WTC11 (cell line): ENCODE data around the gene KRR1. TPM values are rescaled to one million over a fixed set of nuclear protein-coding genes. Genes with fewer than 3 reads are reported as not detected.

Experiments used
- ATAC-seq: fragments of 200-7000 bp; cut with Tn5 transposase; 2 replicates; pipeline ENCODE4 v1.10.0; 2021; ENCODE audit warnings: mild to moderate bottlenecking, moderate library complexity
- CTCF ChIA-PET: fragments of 300-600 bp; sonication (Branson Sonifier 250); formaldehyde crosslinking; loops from one replicate; lab custom pipeline; 2021; ENCODE audit warnings: antibody characterized with exemption; lab: Charles Lee
- POLR2A ChIA-PET: fragments of 350-600 bp; sonication (Branson Sonifier 250); formaldehyde crosslinking; loops from one replicate; lab custom pipeline; 2021; ENCODE audit warnings: antibody characterized with exemption; lab: Charles Lee
- DNase-seq: peaks from one replicate; pipeline ENCODE4 v3.0.0; 2021; ENCODE audit warnings: low spot score
- H3K27ac Mint-ChIP-seq: 2 replicates; pipeline ENCODE4 v1.8.0; 2021; ENCODE audit warnings: mixed read lengths
- H3K27me3 Mint-ChIP-seq: 2 replicates; pipeline ENCODE4 v1.8.0; 2021; ENCODE audit warnings: low read depth, mild to moderate bottlenecking, moderate library complexity, mixed read lengths
- H3K36me3 Mint-ChIP-seq: 2 replicates; pipeline ENCODE4 v1.8.0; 2021; ENCODE audit warnings: mixed read lengths
- H3K4me1 Mint-ChIP-seq: 2 replicates; pipeline ENCODE4 v1.8.0; 2022; ENCODE audit warnings: mixed read lengths
- H3K4me3 Mint-ChIP-seq: 2 replicates; pipeline ENCODE4 v1.8.0; 2021; ENCODE audit warnings: mild to moderate bottlenecking, moderate library complexity, mixed read lengths
- H3K9me3 Mint-ChIP-seq: 2 replicates; pipeline ENCODE4 v1.8.0; 2021; ENCODE audit warnings: mixed read lengths
- AR ChIP-seq: fragments of 250-450 bp; sonication (Bioruptor Pico); IDR thresholded peaks from 2 replicates; pipeline ENCODE4 v1.9.0; 2021; ENCODE audit warnings: mild to moderate bottlenecking
- ATF1 ChIP-seq: sonication (generic); formaldehyde crosslinking; IDR thresholded peaks from 2 replicates; pipeline ENCODE4 v1.8.1; 2023; ENCODE audit warnings: mild to moderate bottlenecking, moderate library complexity, missing genetic modification reagents
- CREB1 ChIP-seq: sonication (generic); formaldehyde crosslinking; IDR thresholded peaks from 2 replicates; pipeline ENCODE4 v1.8.0; 2023; ENCODE audit warnings: mild to moderate bottlenecking, missing genetic modification reagents
- E2F1 ChIP-seq: sonication (generic); formaldehyde crosslinking; IDR thresholded peaks from 2 replicates; pipeline ENCODE4 v1.8.0; 2022; ENCODE audit warnings: mild to moderate bottlenecking, missing genetic modification reagents
- EMX1 ChIP-seq: fragments of 250-450 bp; sonication (Bioruptor Pico); IDR thresholded peaks from 2 replicates; pipeline ENCODE4 v1.8.0; 2021; ENCODE audit warnings: mild to moderate bottlenecking
- MLX ChIP-seq: sonication (generic); formaldehyde crosslinking; IDR thresholded peaks from 2 replicates; pipeline ENCODE4 v1.8.1; 2023; ENCODE audit warnings: mild to moderate bottlenecking, missing genetic modification reagents, moderate library complexity
- NFE2L1 ChIP-seq: sonication (generic); formaldehyde crosslinking; IDR thresholded peaks from 2 replicates; pipeline ENCODE4 v1.8.1; 2023; ENCODE audit warnings: missing genetic modification reagents
- PRDM15 ChIP-seq: sonication (generic); formaldehyde crosslinking; IDR thresholded peaks from 2 replicates; pipeline ENCODE4 v1.8.0; 2022; ENCODE audit warnings: missing genetic modification reagents
- RORB ChIP-seq: fragments of 250-450 bp; sonication (Bioruptor Pico); IDR thresholded peaks from 2 replicates; pipeline ENCODE4 v1.9.0; 2021; ENCODE audit warnings: mild to moderate bottlenecking
- SMAD4 ChIP-seq: sonication (generic); formaldehyde crosslinking; IDR thresholded peaks from 2 replicates; pipeline ENCODE4 v1.8.0; 2022; ENCODE audit warnings: mild to moderate bottlenecking, missing genetic modification reagents
- STAT6 ChIP-seq: sonication (generic); formaldehyde crosslinking; conservative IDR thresholded peaks from 2 replicates; pipeline ENCODE4 v1.8.1; 2023; ENCODE audit warnings: mild to moderate bottlenecking, low read depth, missing genetic modification reagents, moderate library complexity
- TEAD4 ChIP-seq: sonication (generic); formaldehyde crosslinking; IDR thresholded peaks from 2 replicates; pipeline ENCODE4 v1.8.0; 2022; ENCODE audit warnings: mild to moderate bottlenecking, missing genetic modification reagents
- TP53 ChIP-seq: sonication (generic); formaldehyde crosslinking; IDR thresholded peaks from 2 replicates; pipeline ENCODE4 v1.8.1; 2023; ENCODE audit warnings: mild to moderate bottlenecking, missing genetic modification reagents
- ZNF121 ChIP-seq: sonication (generic); formaldehyde crosslinking; IDR thresholded peaks from 2 replicates; pipeline ENCODE4 v1.8.0; 2023; ENCODE audit warnings: missing genetic modification reagents
- total RNA-seq: library from RNA; stranded (reverse); gene quantifications from 3 replicates; pipeline ENCODE4 v1.2.3, GENCODE V29; 2021

KRR1 gene
- total RNA-seq, 1 experiment from 2014 or later: 59.6 TPM

- POLR2A ChIA-PET: no interaction called here
- Mint-ChIP-seq H3K27ac (no peak overlapping the region), H3K36me3 (no peaks in the 10 kb centered on the region), H3K4me1 (no peaks in the 10 kb centered on the region), H3K4me3 (no peak overlapping the region), H3K9me3 (no peaks in the 10 kb centered on the region), H3K27me3 (no peaks in the 10 kb centered on the region)
- ATAC-seq (no peak), DNase-seq (no peak)
- CTCF ChIA-PET: no interaction called here
- TF ChIP-seq PRDM15 (no peak), ATF1 (CRISPR knock-in tag) (no peak), RORB (no peak), AR (CRISPR knock-in tag) (no peak), SMAD4 (CRISPR knock-in tag) (no peak), ZNF121 (CRISPR knock-in tag) (no peak), NFE2L1 (no peak), TEAD4 (no peak), EMX1 (CRISPR knock-in tag) (no peak), STAT6 (CRISPR knock-in tag) (no peak), E2F1 (CRISPR knock-in tag) (no peak), CREB1 (no peak)
- TF ChIP-seq, all 79 proteins: peak for 0
Measured at GRCh38 chr12:75533239-75533638, 21.8 kb upstream of the KRR1 start.

- CTCF ChIA-PET: no interaction called here
Measured at GRCh38 chr12:75529826-75530225, 18.4 kb upstream of the KRR1 start.

More at GRCh38 chr12:75529826-75530225, 18.4 kb upstream of the KRR1 start:
- TF ChIP-seq TP53 (no peak), MLX (CRISPR knock-in tag) (no peak), EMX1 (CRISPR knock-in tag) (no peak)
- no peaks in the 10 kb centered on the region for H3K36me3 Mint-ChIP-seq
- DNase-seq: no peak
- ATAC-seq: no peak
- peaks cover 4% of the 10 kb centered on the region for H3K4me1 Mint-ChIP-seq
- no peaks in the 10 kb centered on the region for H3K9me3 Mint-ChIP-seq
- H3K27ac Mint-ChIP-seq: no peak overlapping the region
- no peak overlapping the region for H3K4me3 Mint-ChIP-seq
- H3K27me3 Mint-ChIP-seq: no peaks in the 10 kb centered on the region
- POLR2A ChIA-PET: no interaction called here
